ENCODE results near the gene ZNHIT2. TPM values are rescaled to one million over a fixed set of nuclear protein-coding genes. Genes with fewer than 3 reads are reported as not detected.

Gene ZNHIT2
- total and polyA plus RNA-seq, 2 of the 13 experiments (the other 11 are each of a cell fraction or from before 2014, with no cell fraction given), result 1.1 to 6.5 TPM

DNA sequence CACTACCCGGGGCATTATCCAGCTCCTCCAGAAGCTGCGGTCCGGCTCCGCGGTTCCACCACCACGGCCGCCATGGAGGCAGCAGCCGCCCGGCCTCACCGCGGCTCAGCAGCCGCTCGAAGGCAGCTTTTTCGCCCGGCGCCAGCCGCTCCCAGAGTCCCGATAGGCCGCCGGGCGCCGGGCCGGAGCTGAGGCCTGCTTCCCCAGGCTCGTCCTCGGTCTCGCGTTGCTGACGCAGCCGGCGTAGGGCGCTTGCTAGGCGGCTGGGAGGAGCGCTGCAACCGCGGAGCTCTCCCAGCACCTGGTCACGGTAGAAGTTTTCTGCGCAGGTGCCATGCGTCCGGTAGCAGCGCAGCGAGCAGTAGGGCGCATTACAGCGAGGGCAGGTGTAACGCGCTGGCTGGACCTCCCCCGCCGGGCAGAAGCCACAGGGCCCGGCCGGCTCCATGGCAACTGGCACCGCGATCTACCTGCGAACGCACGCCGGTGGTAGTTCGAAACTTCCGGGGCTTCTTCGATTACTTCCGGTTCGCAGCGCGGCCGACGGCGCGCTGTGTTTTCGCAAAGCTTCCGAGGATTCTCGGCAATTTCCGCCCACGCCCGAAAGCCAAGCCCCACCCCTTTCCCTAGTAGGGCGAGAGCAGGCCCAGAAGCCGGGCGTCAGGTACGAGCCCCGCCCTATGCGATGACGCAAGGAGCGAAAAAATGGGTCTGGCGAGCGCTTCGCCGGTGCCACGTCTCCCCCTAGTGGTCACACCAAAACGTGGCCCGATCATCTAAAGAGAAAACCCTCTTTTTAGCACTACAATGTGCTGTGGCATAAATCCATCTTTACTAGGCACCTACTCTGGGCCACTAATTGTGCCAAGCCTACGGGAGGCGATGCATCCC is at the start of gene ZNHIT2 (continued):
- TF ChIP-seq, protein P1, sequence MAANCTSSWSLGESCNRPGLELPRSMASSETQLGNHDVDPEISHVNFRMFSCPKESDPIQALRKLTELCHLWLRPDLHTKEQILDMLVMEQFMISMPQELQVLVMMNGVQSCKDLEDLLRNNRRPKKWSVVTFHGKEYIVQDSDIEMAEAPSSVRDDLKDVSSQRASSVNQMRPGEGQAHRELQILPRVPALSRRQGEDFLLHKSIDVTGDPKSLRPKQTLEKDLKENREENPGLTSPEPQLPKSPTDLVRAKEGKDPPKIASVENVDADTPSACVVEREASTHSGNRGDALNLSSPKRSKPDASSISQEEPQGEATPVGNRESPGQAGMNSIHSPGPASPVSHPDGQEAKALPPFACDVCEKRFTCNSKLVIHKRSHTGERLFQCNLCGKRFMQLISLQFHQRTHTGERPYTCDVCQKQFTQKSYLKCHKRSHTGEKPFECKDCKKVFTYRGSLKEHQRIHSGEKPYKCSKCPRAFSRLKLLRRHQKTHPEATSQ (CRISPR knock-in tag; IDR thresholded peaks at IDR 0.05; ENCODE audit: borderline replicate concordance), result no peak
- TF ChIP-seq ZNF879 (CRISPR knock-in tag; IDR thresholded peaks at IDR 0.05) (no peak), KLF6 (CRISPR knock-in tag; IDR thresholded peaks at IDR 0.05) (no peak), PAX8 (CRISPR knock-in tag; IDR thresholded peaks at IDR 0.05; ENCODE audit: borderline replicate concordance) (0 out of 2 replicates have a peak, but pooled peaks have one; percentile 53), TEAD2 (CRISPR knock-in tag; IDR thresholded peaks at IDR 0.05) (no peak), ZNF709 (CRISPR knock-in tag; IDR thresholded peaks at IDR 0.05) (peak; percentile 84; the same call in 1 of the 2 replicates), YEATS2 (CRISPR knock-in tag; IDR thresholded peaks at IDR 0.05; ENCODE audit: borderline replicate concordance) (peak; percentile 95), ZSCAN31 (CRISPR knock-in tag; IDR thresholded peaks at IDR 0.05; ENCODE audit: low read depth) (peak; percentile 87), PAWR (CRISPR knock-in tag; IDR thresholded peaks at IDR 0.05; ENCODE audit: borderline replicate concordance) (no peak), ZBTB7A (CRISPR knock-in tag; IDR thresholded peaks at IDR 0.05) (peak; percentile 39; the same call in 1 of the 2 replicates), SOX5 (CRISPR knock-in tag; IDR thresholded peaks at IDR 0.05; ENCODE audit: borderline replicate concordance) (no peak)
- TF ChIP-seq, protein P2, sequence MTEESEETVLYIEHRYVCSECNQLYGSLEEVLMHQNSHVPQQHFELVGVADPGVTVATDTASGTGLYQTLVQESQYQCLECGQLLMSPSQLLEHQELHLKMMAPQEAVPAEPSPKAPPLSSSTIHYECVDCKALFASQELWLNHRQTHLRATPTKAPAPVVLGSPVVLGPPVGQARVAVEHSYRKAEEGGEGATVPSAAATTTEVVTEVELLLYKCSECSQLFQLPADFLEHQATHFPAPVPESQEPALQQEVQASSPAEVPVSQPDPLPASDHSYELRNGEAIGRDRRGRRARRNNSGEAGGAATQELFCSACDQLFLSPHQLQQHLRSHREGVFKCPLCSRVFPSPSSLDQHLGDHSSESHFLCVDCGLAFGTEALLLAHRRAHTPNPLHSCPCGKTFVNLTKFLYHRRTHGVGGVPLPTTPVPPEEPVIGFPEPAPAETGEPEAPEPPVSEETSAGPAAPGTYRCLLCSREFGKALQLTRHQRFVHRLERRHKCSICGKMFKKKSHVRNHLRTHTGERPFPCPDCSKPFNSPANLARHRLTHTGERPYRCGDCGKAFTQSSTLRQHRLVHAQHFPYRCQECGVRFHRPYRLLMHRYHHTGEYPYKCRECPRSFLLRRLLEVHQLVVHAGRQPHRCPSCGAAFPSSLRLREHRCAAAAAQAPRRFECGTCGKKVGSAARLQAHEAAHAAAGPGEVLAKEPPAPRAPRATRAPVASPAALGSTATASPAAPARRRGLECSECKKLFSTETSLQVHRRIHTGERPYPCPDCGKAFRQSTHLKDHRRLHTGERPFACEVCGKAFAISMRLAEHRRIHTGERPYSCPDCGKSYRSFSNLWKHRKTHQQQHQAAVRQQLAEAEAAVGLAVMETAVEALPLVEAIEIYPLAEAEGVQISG (CRISPR knock-in tag; IDR thresholded peaks at IDR 0.05), result peak; percentile 83
- TF ChIP-seq, protein P3, sequence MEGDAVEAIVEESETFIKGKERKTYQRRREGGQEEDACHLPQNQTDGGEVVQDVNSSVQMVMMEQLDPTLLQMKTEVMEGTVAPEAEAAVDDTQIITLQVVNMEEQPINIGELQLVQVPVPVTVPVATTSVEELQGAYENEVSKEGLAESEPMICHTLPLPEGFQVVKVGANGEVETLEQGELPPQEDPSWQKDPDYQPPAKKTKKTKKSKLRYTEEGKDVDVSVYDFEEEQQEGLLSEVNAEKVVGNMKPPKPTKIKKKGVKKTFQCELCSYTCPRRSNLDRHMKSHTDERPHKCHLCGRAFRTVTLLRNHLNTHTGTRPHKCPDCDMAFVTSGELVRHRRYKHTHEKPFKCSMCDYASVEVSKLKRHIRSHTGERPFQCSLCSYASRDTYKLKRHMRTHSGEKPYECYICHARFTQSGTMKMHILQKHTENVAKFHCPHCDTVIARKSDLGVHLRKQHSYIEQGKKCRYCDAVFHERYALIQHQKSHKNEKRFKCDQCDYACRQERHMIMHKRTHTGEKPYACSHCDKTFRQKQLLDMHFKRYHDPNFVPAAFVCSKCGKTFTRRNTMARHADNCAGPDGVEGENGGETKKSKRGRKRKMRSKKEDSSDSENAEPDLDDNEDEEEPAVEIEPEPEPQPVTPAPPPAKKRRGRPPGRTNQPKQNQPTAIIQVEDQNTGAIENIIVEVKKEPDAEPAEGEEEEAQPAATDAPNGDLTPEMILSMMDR (CRISPR knock-in tag; IDR thresholded peaks at IDR 0.05), result peak; percentile 97
- TF ChIP-seq, protein P4, sequence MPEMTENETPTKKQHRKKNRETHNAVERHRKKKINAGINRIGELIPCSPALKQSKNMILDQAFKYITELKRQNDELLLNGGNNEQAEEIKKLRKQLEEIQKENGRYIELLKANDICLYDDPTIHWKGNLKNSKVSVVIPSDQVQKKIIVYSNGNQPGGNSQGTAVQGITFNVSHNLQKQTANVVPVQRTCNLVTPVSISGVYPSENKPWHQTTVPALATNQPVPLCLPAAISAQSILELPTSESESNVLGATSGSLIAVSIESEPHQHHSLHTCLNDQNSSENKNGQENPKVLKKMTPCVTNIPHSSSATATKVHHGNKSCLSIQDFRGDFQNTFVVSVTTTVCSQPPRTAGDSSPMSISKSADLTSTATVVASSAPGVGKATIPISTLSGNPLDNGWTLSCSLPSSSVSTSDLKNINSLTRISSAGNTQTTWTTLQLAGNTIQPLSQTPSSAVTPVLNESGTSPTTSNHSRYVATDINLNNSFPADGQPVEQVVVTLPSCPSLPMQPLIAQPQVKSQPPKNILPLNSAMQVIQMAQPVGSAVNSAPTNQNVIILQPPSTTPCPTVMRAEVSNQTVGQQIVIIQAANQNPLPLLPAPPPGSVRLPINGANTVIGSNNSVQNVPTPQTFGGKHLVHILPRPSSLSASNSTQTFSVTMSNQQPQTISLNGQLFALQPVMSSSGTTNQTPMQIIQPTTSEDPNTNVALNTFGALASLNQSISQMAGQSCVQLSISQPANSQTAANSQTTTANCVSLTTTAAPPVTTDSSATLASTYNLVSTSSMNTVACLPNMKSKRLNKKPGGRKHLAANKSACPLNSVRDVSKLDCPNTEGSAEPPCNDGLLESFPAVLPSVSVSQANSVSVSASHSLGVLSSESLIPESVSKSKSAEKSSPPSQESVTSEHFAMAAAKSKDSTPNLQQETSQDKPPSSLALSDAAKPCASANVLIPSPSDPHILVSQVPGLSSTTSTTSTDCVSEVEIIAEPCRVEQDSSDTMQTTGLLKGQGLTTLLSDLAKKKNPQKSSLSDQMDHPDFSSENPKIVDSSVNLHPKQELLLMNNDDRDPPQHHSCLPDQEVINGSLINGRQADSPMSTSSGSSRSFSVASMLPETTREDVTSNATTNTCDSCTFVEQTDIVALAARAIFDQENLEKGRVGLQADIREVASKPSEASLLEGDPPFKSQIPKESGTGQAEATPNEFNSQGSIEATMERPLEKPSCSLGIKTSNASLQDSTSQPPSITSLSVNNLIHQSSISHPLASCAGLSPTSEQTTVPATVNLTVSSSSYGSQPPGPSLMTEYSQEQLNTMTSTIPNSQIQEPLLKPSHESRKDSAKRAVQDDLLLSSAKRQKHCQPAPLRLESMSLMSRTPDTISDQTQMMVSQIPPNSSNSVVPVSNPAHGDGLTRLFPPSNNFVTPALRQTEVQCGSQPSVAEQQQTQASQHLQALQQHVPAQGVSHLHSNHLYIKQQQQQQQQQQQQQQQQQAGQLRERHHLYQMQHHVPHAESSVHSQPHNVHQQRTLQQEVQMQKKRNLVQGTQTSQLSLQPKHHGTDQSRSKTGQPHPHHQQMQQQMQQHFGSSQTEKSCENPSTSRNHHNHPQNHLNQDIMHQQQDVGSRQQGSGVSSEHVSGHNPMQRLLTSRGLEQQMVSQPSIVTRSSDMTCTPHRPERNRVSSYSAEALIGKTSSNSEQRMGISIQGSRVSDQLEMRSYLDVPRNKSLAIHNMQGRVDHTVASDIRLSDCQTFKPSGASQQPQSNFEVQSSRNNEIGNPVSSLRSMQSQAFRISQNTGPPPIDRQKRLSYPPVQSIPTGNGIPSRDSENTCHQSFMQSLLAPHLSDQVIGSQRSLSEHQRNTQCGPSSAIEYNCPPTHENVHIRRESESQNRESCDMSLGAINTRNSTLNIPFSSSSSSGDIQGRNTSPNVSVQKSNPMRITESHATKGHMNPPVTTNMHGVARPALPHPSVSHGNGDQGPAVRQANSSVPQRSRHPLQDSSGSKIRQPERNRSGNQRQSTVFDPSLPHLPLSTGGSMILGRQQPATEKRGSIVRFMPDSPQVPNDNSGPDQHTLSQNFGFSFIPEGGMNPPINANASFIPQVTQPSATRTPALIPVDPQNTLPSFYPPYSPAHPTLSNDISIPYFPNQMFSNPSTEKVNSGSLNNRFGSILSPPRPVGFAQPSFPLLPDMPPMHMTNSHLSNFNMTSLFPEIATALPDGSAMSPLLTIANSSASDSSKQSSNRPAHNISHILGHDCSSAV (CRISPR knock-in tag; IDR thresholded peaks at IDR 0.05; ENCODE audit: borderline replicate concordance), result no peak
